CD4-positive, alpha-beta T cell treated with Interleukin-1 beta for 1 hour (primary cell): ENCODE measurements around the gene SYNDIG1.
"Not testable (repeated sequence)": the region's sequence is repeated elsewhere in the genome, so short reads cannot be mapped to it uniquely, and the experiment has no call there.

ENCODE experiments used
- DNase-seq, 2 donors: peaks; one replicate each; pipeline ENCODE4 v3.0.0-alpha.2; 2020 to 2022

SYNDIG1 gene

DNA sequence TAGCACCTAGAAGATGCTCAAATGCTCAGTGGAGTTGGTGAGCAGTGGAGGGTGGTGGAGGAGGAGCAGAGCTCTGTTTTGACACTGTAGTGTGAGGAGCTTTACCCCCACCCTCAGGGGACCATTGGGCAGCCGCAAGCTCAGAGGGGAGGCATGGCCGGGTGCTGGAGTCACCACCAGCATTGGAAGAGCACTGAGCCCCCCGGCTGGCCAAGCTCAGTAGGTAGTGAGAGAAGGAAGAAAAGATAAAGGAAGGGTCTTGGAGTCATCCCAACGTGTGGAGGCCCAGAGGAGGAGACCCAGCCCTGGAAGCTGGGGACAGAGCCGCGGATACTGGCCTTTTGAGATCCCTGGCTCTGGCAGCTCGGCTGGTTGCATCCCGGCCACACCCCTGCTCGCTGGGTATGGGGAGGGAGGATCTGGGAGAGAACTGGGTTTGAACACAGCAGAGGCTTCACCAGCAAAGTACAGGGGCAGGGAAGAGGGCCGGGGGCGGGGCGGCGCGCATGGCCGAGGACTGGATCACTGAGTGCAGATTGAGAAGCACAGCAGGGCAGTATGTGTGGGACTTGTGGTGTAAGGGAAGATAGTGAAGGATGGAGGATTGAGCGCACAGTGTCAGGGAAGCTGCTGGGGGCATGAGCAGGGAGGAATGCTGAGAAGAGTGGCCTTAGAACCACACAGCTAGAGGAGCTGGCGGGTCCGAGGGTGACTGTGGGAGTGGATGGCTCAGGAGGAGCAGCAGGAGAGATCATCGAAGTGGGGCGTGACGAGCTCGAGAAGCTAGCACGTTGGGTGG lies 24.4 kb downstream of the SYNDIG1 start:
- DNase-seq: no peak

DNA sequence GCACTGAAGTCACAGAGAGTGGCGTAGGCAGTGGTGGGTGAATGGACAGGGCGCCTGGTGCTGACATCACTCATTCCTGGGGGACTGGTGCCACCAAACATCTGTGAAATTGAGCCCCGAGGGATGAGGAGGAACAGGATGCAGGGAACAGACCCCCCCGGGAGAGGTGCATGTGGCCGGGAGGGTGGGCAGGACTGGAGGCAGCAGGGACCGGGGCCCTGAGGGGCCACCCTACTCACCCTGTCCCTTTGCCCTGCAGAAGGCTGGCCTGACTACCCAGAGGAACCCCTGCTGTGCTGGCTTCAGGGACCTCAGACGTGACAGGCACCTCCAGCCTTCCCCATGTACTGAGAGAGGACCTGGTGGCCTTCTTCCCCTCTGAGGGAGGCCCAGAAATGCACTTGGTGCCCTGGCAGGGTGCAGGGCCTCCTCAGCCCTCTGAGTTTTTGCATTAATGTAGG lies 25.1 kb downstream of the SYNDIG1 start:
- no peak for DNase-seq

- DNase-seq: no peak
These were observed 25.8 kb downstream of the SYNDIG1 start for GRCh38 chr20:24495266-24495665.

DNA sequence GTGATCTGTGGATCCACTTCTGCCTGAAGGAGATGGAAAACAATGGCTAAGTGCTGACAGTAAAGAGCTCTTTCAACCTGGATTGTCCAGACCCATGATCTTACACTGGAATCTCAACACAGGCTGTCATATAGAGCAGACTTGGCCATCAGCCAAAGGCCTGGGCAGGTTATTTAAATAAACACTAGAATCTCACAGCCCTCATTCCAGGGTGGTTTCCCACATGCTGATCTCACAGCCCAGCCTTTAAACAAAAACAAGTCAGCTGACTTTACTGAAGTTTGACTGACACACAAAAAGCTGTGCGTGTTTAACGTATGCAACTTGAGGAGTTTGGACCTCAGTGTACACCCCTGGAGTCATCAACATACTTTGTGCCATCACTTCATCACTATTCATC lies 28.4 kb downstream of the SYNDIG1 start:
- no peak for DNase-seq

GRCh38 chr20:24498641-24499040 lies 29.2 kb downstream of the SYNDIG1 start:
- DNase-seq: no peak

- DNase-seq: no peak
These were observed 30.0 kb downstream of the SYNDIG1 start for GRCh38 chr20:24499472-24499871.

GRCh38 chr20:24501764-24502556 lies 32.5 kb downstream of the SYNDIG1 start:
- no peak for DNase-seq

DNA sequence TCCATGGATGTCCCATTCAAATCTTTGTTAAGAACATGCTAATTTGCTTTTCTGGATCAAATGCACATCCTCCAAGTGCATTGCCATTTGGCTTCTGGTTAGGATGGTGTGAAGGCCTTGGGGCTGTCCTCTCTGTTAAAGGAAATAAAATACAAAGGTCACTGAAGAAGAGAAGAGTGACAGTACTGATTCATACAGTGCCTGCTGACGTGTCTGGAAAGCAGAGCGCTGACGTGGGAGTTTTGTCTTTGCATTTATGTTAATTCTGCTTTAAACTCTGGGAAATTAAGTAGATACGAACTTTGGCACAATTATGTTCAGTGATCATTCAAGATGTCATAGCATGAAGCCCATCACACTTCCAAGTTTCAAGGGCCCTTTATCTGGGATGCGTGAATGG lies 33.2 kb downstream of the SYNDIG1 start:
- no peak for DNase-seq

DNA sequence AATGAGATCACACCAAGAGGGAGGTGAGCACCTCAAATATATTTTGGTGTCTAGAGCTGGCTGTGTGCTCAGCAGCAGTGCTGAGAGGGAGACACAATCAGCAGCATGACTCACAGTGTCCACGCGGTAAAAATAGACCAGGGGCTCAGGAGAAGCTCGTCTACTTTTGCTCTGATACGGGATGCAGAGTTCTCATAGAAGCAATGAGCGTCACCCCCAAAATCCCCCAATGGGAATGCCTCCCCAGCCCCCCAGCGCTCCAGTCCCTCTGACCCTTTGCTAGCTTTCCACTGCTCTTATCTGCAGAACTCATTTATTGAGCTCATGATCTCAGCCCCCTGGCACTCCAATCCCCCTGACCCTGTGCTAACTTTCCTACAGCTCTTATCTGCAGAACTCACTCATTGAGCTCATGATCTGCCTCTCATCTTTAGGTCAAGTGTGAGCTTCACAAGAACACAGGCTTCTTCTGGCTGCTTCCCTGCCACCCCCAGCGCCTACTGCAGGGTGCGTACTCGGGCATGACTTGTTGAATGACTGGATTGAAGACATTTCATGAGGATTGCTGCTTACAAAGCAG lies 34.0 kb downstream of the SYNDIG1 start:
- DNase-seq: no peak

- no peak for DNase-seq
These were observed 35.2 kb downstream of the SYNDIG1 start for GRCh38 chr20:24504331-24505285.

DNA sequence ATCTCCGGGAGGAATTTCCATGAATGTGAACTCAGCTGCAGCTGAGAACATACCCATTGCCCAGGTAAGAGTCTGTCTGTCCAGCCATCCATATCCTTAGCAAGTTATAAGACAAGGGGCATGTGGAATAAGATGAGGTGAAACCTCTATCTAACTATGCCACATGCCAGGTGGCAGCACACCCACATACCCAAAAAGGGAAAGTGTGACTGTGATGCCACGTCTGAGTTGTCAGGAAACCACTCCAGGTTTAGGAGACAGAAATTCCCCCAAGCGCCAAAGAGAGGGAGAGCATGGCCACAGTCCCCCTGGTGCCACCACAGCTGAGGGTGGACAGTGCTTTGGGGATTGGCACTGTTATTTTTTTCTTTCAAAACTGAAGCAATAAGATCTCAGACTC lies 36.7 kb downstream of the SYNDIG1 start:
- no peak for DNase-seq

- no peak for DNase-seq
These were observed 37.3 kb downstream of the SYNDIG1 start for GRCh38 chr20:24506696-24507095.

- no peak for DNase-seq
These were observed 37.9 kb downstream of the SYNDIG1 start for GRCh38 chr20:24507182-24507853.

DNA sequence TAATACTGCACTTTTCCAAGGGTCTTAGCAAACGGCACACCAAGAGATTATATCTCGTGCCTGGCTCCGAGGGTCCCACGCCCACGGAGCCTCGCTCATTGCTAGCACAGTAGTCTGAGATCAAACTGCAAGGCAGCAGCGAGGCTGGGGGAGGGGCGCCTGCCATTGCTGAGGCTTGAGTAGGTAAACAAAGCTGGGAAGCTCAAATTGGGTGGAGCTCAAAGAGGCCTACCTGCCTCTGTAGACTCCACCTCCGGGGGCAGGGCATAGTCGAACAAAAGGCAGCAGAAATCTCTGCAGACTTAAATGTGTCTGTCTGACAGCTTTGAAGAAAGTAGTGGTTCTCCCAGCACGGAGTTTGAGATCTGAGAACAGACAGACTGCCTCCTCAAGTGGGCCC lies 43.0 kb downstream of the SYNDIG1 start:
- DNase-seq: not testable (repeated sequence)

DNA sequence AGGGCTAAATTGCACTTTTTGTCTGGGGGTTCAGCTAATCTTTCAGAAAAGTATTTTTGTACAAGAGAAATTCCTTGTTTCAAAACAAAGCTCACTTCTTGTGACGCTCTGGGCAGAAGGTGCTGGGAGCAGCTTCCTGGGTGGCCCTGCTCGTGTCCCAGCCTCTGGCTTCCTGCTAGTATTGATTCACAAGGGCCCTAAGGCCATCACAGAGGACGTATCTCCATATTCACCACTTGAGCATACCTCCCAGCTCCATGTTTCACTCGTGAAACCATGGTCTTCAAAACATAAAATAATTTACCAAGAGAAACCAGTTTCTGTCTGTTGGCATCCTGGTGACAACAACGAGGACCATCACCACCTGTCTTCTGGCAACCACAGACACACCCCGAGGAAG lies 49.1 kb downstream of the SYNDIG1 start:
- no peak for DNase-seq

DNA sequence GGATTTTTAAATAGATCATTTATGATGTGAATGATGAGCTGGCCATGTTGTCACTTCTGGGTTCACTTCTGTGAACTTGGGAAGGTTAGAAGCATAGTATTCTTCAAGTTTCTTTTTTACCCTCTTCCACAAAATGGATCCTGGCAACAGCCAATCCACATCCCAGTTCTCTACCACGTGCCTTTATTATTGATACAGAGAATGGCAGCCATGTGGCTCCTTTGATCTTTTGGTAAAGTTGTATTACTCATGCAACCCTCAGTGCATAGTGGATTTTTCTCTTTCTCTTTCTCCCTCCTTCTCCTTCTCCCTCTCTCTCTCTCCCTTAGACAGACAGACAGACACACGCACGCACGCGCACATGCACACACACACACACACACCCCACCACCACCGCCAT lies 50.0 kb downstream of the SYNDIG1 start:
- DNase-seq: no peak

DNA sequence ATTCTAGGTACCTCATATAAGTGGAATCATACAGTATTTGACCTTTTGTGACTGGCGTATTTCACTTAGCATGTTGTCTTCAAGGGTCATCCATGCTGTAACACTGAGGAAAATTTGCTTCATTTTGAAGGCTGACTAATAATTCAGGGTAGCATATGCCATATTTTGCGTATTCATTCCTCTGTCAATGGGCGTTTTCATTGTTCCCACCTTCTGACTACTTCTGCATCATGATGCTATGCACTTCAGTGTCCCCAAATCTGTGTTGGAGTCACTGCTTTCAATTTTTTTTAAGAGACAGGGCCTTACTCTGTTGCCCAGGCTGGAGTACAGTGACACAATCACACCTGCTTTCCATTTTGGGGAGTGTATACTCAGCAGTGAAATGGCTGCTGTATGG lies 51.6 kb downstream of the SYNDIG1 start:
- DNase-seq: no peak

- no peak for DNase-seq
These were observed 53.3 kb downstream of the SYNDIG1 start for GRCh38 chr20:24522452-24523330.

- no peak for DNase-seq
These were observed 54.2 kb downstream of the SYNDIG1 start for GRCh38 chr20:24523661-24524060.

DNA sequence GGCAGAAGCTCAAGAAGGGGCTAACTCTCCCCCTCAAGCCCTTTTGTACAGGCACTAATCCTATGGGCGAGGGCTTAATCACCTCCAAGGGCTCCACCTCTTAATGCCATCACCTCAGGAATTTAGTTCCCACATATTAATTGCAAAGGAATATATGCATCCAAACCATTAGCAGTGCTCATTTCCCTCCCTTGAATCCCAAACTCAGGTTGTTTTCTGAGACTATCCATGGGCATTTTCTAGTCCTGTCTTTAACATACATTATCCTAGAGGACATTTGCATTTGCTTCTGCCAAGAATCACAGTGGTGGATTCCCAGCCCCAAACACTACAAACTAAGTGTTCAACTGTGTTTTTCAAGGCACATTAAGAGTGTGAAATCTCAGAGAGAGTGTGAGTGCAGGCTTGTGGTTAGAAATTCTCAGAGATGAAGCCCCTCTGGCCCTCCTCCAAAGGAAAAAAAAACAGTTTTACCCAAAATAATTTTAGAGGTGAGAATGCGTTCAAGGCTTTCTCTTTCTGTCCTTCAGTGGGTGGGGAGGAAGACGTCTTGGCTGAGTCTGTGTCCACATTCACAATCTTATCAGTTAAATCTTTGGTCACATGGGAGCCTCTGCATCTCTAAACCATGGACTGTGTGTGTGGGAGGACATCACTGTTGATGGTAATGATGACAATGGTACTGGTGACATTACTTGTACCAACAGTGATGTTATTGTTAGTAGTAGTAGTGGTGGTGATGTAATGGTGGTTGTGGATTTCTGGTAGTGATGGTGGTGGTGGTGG lies 59.3 kb downstream of the SYNDIG1 start:
- DNase-seq: no peak
